HCT116 (cell line): ENCODE results near the gene NACAD. TPM values are rescaled to one million over a fixed set of nuclear protein-coding genes. Genes with fewer than 3 reads are reported as not detected.

Source experiments
- ATAC-seq: fragments of 200-7000 bp; cut with Tn5 transposase; 2 replicates; pipeline ENCODE4 v1.9.1; 2020; ENCODE audit warnings: mild to moderate bottlenecking, moderate library complexity
- BruUV-seq: library from RNA; stranded (reverse); fragments of 400-500 nt; replicated peaks from 2 replicates; lab custom pipeline; 2021; lab: Mats Ljungman, UMichigan
- CTCF ChIA-PET: fragments of 300-600 bp; sonication (Branson Sonifier 250); formaldehyde crosslinking; loops from one replicate; lab custom pipeline; 2021; ENCODE audit warnings: antibody characterized with exemption; lab: Charles Lee
- POLR2A ChIA-PET: fragments of 300-600, 350-600 bp; sonication (Branson Sonifier 250); formaldehyde crosslinking; loops from one replicate; lab custom pipeline; 2021; ENCODE audit warnings: antibody characterized with exemption; lab: Charles Lee
- RAD21 ChIA-PET, 2 experiments: fragments of 300-600 bp; sonication (Branson Sonifier 250); formaldehyde crosslinking; loops; one replicate each; lab custom pipeline; 2023; ENCODE audit warnings: low total read pairs in 2 of 2; ENCODE audit not compliant: uncharacterized antibody in 2 of 2, unreplicated experiment in 2 of 2, low non-redundant PET in 1 of 2; lab: Charles Lee
- DNase-seq: peaks from one replicate; pipeline ENCODE4 v3.0.0-alpha.2; 2010; ENCODE audit warnings: low read depth, low spot score
- H2AFZ ChIP-seq: fragments of 200-600 bp; shearing (Covaris generic), sonication (generic); 2 replicates; pipeline ENCODE4 v1.6.1; 2017; ENCODE audit warnings: low read depth, mixed run types, mixed read lengths, antibody characterized with exemption, low read length; ENCODE audit not compliant: poor library complexity, severe bottlenecking
- H3K27ac ChIP-seq: 2 replicates; pipeline ENCODE4 v1.5.1; 2012; ENCODE audit warnings: low read depth, low read length
- H3K27me3 ChIP-seq: fragments of 200-600 bp; sonication (generic); 2 replicates; pipeline ENCODE4 v1.6.1; 2016; ENCODE audit warnings: mixed run types, low read length, mixed read lengths; ENCODE audit not compliant: insufficient read depth
- H3K36me3 ChIP-seq, 2 experiments: fragments of 200-500 bp in 1 of 2; fragments of 200-600 bp in 1 of 2; sonication (Bioruptor generic) in 1 of 2; sonication (generic) in 1 of 2; 2 replicates each; pipeline versions ENCODE4 v1.5.1 to v1.6.1; 2014 to 2016; ENCODE audit warnings: low read length in 2 of 2, inconsistent platforms in 1 of 2, mixed read lengths in 1 of 2, mixed run types in 1 of 2; ENCODE audit not compliant: insufficient read depth in 2 of 2, control insufficient read depth in 1 of 2
- H3K4me1 ChIP-seq, 2 experiments: fragments of 200-600 bp in 1 of 2; sonication (generic) in 1 of 2; 2 replicates each; pipeline versions ENCODE4 v1.5.1 to v1.6.1; 2012 to 2017; ENCODE audit warnings: low read length in 2 of 2, inconsistent platforms in 1 of 2, mild to moderate bottlenecking in 1 of 2, mixed read lengths in 1 of 2, mixed run types in 1 of 2, moderate library complexity in 1 of 2; ENCODE audit not compliant: insufficient read depth in 2 of 2, control insufficient read depth in 1 of 2
- H3K4me2 ChIP-seq: fragments of 200-600 bp; sonication (generic); 2 replicates; pipeline ENCODE4 v1.6.1; 2017; ENCODE audit warnings: mixed run types, low read length, mixed read lengths
- H3K4me3 ChIP-seq, 2 experiments: fragments of 200-600 bp in 1 of 2; sonication (generic) in 1 of 2; replicated peaks in 1 of 2; 2 replicates each; pipeline ENCODE4 v1.5.1; 2011 to 2016; ENCODE audit warnings: low read length in 2 of 2, control low read depth in 1 of 2, low read depth in 1 of 2, mild to moderate bottlenecking in 1 of 2, mixed read lengths in 1 of 2, mixed run types in 1 of 2
- H3K79me2 ChIP-seq: fragments of 200-600 bp; sonication (generic); 2 replicates; pipeline ENCODE4 v1.6.1; 2017; ENCODE audit warnings: mild to moderate bottlenecking, mixed run types, low read length, moderate library complexity, mixed read lengths; ENCODE audit not compliant: insufficient read depth
- H3K9ac ChIP-seq: fragments of 200-600 bp; sonication (generic); 2 replicates; pipeline ENCODE4 v1.6.1; 2016; ENCODE audit warnings: low read length, mixed read lengths
- H3K9me2 ChIP-seq: fragments of 200-600 bp; sonication (generic), shearing (Covaris generic); 2 replicates; pipeline ENCODE4 v1.6.1; 2017; ENCODE audit warnings: mixed run types, mild to moderate bottlenecking, moderate library complexity; ENCODE audit not compliant: insufficient read depth
- H3K9me3 ChIP-seq, 2 experiments: fragments of 200-500 bp in 1 of 2; fragments of 200-600 bp in 1 of 2; sonication (Bioruptor generic) in 1 of 2; sonication (generic) in 1 of 2; 2 replicates each; pipeline ENCODE4 v1.6.1; 2014 to 2017; ENCODE audit warnings: low read length in 2 of 2, mixed read lengths in 2 of 2, inconsistent platforms in 1 of 2, low read depth in 1 of 2, mild to moderate bottlenecking in 1 of 2, mixed run types in 1 of 2, moderate library complexity in 1 of 2; ENCODE audit not compliant: control insufficient read depth in 1 of 2, insufficient read depth in 1 of 2
- H4K20me1 ChIP-seq: fragments of 200-600 bp; sonication (generic), shearing (Covaris generic); 2 replicates; pipeline ENCODE4 v1.6.1; 2017; ENCODE audit warnings: mixed run types, mild to moderate bottlenecking, moderate library complexity; ENCODE audit not compliant: insufficient read depth
- ATF3 ChIP-seq: IDR thresholded peaks from 2 replicates; pipeline ENCODE4 v1.6.1; 2012
- CEBPB ChIP-seq: IDR thresholded peaks from 2 replicates; pipeline ENCODE4 v1.6.1; 2012; ENCODE audit warnings: low read depth
- EGR1 ChIP-seq: IDR thresholded peaks from 2 replicates; pipeline ENCODE4 v1.6.1; 2012; ENCODE audit warnings: low read depth
- ELF1 ChIP-seq: IDR thresholded peaks from 2 replicates; pipeline ENCODE4 v1.6.1; 2012; ENCODE audit warnings: low read depth, borderline replicate concordance
- EZH2 ChIP-seq: fragments of 200-600 bp; sonication (generic); IDR thresholded peaks from 2 replicates; pipeline ENCODE4 v1.6.1; 2017; ENCODE audit warnings: antibody characterized with exemption, mixed run types
- EZH2phosphoT487 ChIP-seq: fragments of 200-600 bp; IDR thresholded peaks from 2 replicates; pipeline ENCODE4 v1.6.1; 2018; ENCODE audit warnings: antibody characterized with exemption, borderline replicate concordance
- JUND ChIP-seq: IDR thresholded peaks from 2 replicates; pipeline ENCODE4 v1.6.1; 2012
- POLR2A ChIP-seq: IDR thresholded peaks from 2 replicates; pipeline ENCODE4 v1.7.0; 2011; ENCODE audit warnings: borderline replicate concordance; ENCODE audit not compliant: insufficient read depth, insufficient read length; ENCODE audit errors: extremely low read depth
- POLR2AphosphoS5 ChIP-seq: IDR thresholded peaks from 2 replicates; pipeline ENCODE4 v1.6.1; 2011; ENCODE audit warnings: mild to moderate bottlenecking, low read depth, low read length, moderate library complexity
- REST ChIP-seq: IDR thresholded peaks from 2 replicates; pipeline ENCODE4 v1.6.1; 2012; ENCODE audit warnings: low read depth
- SIN3A ChIP-seq: IDR thresholded peaks from 2 replicates; pipeline ENCODE4 v1.6.1; 2012; ENCODE audit warnings: low read depth
- YY1 ChIP-seq: IDR thresholded peaks from 2 replicates; pipeline ENCODE4 v1.6.1; 2011; ENCODE audit warnings: low read length, low read depth, moderate library complexity, mild to moderate bottlenecking; ENCODE audit not compliant: insufficient replicate concordance; ENCODE audit errors: extremely low read depth
- ZBTB33 ChIP-seq: IDR thresholded peaks from 2 replicates; pipeline ENCODE4 v1.6.1; 2011; ENCODE audit warnings: mild to moderate bottlenecking, low read length, moderate library complexity; ENCODE audit not compliant: insufficient replicate concordance; ENCODE audit errors: extremely low read depth
- ZNF274 ChIP-seq: fragments of 200-500 bp; sonication (Bioruptor generic); IDR thresholded peaks from 2 replicates; pipeline ENCODE4 v1.6.1; 2014; ENCODE audit warnings: mild to moderate bottlenecking, low read depth, low read length, inconsistent platforms
- intact Hi-C: fragments of 100-400 bp; cut with micrococcal nuclease; formaldehyde crosslinking; loops from 2 replicates; pipeline ENCODE4 v1.10.0; 2022
- total RNA-seq: library from RNA; stranded (reverse); gene quantifications from one replicate; pipeline ENCODE4 v1.2.1, GENCODE V29; 2021; ENCODE audit not compliant: unreplicated experiment
- TF ChIP-seq, protein P1 (sequence below): IDR thresholded peaks from 2 replicates; pipeline ENCODE4 v1.6.1; 2012

Gene NACAD
- total RNA-seq, 1 experiment from 2014 or later = 0.05 TPM

DNA sequence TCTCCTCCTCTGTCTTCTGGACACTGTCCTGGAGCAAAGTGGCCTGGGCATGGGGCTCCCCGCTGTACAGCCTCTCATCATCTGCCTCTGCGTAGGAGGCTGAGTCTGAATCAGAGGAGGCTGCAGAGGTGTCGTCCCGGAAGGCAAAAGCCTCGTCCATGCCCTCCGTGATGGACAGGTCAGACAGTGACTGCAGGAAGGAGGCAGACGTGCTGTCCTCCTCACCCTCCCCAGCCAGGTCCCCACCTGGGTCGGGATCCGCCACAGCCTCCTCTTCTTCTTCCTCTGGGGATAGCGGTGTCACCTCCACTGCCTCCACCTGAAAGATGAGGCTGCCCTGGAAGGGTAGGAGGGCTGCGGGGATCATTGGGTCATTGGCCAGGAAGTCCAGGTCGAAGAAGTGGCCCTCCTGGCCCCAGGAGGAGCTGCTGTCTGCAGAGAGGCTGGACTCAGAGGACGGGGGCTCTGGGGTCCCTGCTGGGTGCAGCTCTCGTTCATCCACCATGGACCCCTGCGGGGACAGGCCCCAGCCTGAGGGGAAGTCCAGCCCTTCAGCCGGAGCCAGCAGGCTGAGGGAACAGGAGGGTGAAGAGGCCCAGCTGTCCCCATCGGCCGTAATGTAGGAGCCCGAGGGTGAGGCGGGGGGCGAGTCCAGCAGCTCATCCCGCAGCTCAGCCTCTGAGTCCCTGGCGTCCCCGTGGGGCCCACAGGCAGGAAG, 3.7 kb downstream of the NACAD start:
- H3K79me2 ChIP-seq = no peaks in the 10 kb centered on the region
- POLR2A ChIA-PET = no interaction called here
- H3K9ac ChIP-seq = no peak overlapping the region
- CTCF ChIA-PET = no interaction called here
- no TSS peak for BruUV-seq
- TF ChIP-seq POLR2A (no peak), JUND (no peak), SIN3A (no peak), ZNF274 (no peak), YY1 (no peak), EZH2 (no peak), REST (no peak), ELF1 (no peak), CEBPB (no peak), POLR2AphosphoS5 (no peak), ZBTB33 (no peak), EGR1 (no peak), EZH2phosphoT487 (no peak), ATF3 (no peak)
- TF ChIP-seq, protein P1, sequence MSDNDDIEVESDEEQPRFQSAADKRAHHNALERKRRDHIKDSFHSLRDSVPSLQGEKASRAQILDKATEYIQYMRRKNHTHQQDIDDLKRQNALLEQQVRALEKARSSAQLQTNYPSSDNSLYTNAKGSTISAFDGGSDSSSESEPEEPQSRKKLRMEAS = no peak
- no peak overlapping the region for H3K4me3 ChIP-seq
- no peaks in the 10 kb centered on the region for H3K27me3 ChIP-seq
- intact Hi-C loops = no loop called here
- no peaks in the 10 kb centered on the region for H3K36me3 ChIP-seq
- no peak overlapping the region for H3K27ac ChIP-seq
- H3K9me2 ChIP-seq = no peaks in the 10 kb centered on the region
- H4K20me1 ChIP-seq = no peaks in the 10 kb centered on the region
- H3K4me1 ChIP-seq = peaks cover 6% of the 10 kb centered on the region in 2 experiments; a peak in 3 of 4 replicates
- ATAC-seq = no peak
- no peak overlapping the region for H2AFZ ChIP-seq
- no peaks in the 10 kb centered on the region for H3K9me3 ChIP-seq
- RAD21 ChIA-PET = no interaction called here
- DNase-seq = no peak
- H3K4me2 ChIP-seq = no peak overlapping the region
